GM12873 (cell line): ENCODE measurements around the gene UVSSA.
A peak's percentile ranks its signal among the peaks of the same experiment; 100 is the strongest.

Source experiments
- CTCF ChIP-seq: IDR thresholded peaks from 2 replicates; pipeline ENCODE4 v1.5.1; 2012; ENCODE audit warnings: low read depth, mild to moderate bottlenecking, moderate library complexity, low read length, control low read depth; ENCODE audit not compliant: insufficient read depth; ENCODE audit errors: missing control alignments

UVSSA gene

DNA sequence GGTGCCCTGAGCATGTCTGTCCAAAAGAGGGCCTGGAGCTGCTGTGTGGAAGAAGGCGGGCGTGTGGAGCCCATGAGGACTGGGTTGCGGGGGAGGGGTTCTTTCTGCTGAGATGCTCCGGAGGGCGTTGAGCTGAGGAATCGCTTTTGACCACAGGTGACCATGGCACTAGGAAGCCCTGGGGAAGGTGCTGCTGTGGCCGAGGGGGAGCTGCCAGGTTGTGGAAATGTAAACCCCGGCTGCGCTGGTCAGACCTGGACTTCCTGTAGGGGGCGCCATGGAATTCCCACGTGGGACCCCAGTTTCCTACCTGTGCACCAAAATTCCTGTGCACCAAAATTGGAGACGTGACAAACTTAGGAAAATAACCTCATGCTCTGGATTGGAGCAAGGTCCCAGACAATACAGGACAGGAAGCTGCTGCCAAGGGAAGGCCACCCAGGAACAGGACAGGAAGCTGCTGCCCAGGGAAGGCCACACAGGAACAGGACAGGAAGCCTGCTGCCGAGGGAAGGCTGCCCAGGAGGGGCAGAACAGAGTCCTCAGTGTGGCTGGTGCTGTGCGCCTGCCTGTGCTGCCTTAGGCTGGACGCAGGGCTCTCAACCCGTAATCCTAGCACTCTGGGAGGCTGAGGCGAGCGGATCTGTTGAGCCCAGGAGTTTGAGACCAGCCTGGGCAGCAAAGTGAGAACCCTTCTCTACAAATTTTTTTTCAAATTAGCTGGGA, 28.4 kb upstream of the UVSSA start:
- peak; percentile 45 for TF ChIP-seq CTCF

DNA sequence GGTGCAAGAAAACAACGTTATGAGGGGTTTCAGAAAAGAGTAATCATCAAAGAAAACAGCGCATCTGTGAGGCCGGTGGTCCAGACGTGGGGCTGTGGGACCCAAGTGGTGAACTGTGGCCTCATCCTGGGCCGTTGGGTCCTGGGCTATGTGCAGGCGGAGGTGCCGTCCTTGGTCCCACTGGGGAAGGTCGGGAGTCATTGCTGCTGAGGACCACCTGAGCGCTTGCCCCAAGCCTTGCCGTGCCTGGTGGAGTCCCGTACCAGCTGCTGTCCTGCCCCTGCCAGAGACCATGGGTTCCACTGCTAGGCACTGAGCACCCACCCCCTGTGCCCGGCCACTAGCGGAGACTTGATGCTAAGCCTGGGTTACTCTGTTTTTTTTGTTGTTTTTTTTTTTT, 25.5 kb upstream of the UVSSA start:
- no peak for TF ChIP-seq CTCF

GRCh38 chr4:1321946-1322650, 24.9 kb upstream of the UVSSA start:
- no peak for TF ChIP-seq CTCF

GRCh38 chr4:1323280-1323634, 23.8 kb upstream of the UVSSA start:
- TF ChIP-seq CTCF, result no peak

DNA sequence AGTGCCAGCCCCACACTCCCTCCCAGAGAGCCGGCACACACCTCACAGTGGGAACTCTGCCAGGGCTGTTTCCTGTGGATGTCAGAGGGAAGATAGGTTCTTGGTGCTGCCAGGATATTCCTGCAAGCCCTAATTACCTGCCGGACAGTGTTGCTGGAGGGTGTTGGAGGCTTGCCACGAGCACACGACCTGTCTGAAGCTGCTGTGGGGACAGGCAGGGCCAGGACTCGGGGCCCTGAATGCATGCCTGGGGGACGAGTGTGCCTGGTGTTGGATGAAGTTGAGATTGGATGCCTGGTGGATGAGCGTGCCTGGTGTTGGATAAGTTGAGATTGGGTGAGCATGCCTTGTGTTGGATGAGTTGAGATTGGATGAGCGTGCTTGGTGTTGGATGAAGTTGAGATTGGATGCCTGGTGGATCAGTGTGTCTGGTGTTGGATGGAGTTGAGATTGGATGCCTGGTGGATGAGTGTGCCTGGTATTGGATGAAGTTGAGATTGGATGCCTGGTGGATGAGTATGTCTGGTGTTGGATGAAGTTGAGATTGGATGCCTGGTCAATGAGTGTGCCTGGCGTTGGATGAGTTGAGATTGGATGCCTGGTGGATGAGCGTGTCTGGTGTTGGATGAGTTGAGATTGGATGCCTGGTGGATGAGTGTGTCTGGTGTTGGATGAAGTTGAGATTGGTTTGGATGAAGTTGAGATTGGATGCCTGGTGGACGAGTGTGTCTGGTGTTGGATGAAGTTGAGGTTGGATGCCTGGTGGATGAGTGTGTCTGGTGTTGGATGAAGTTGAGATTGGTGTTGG, 23.2 kb upstream of the UVSSA start:
- no peak for TF ChIP-seq CTCF

- no peak for TF ChIP-seq CTCF
These were observed 21.9 kb upstream of the UVSSA start for GRCh38 chr4:1325176-1325480.
